Activated gamma-delta T cell treated with anti-CD3 and anti-CD28 coated beads, Interleukin-2, amount 50 U/mL, for 16 hours (primary cell): Measurements from ENCODE around the gene SLC28A1.

ENCODE experiments used
- DNase-seq: peaks from one replicate; pipeline ENCODE4 v3.0.0-alpha.2; 2020; ENCODE audit warnings: low read depth

Gene SLC28A1

GRCh38 chr15:84886211-84886983 lies 1.9 kb downstream of the SLC28A1 start:
- DNase-seq, result no peak

GRCh38 chr15:84886984-84887299 lies 2.5 kb downstream of the SLC28A1 start:
- DNase-seq, result no peak

- DNase-seq, result no peak
Measured at GRCh38 chr15:84887938-84888337, 3.5 kb downstream of the SLC28A1 start.

- DNase-seq, result no peak
Measured at GRCh38 chr15:84888639-84889038, 4.2 kb downstream of the SLC28A1 start.

GRCh38 chr15:84889313-84889990 lies 5.0 kb downstream of the SLC28A1 start:
- no peak for DNase-seq

GRCh38 chr15:84889991-84890669 lies 5.7 kb downstream of the SLC28A1 start:
- DNase-seq, result no peak

- DNase-seq, result no peak
Measured at GRCh38 chr15:84890670-84891162, 6.3 kb downstream of the SLC28A1 start.

GRCh38 chr15:84891339-84891738 lies 6.9 kb downstream of the SLC28A1 start:
- no peak for DNase-seq

GRCh38 chr15:84892786-84893307 lies 8.4 kb downstream of the SLC28A1 start:
- DNase-seq, result no peak

- DNase-seq, result no peak
Measured at GRCh38 chr15:84893607-84894006, 9.1 kb downstream of the SLC28A1 start.

GRCh38 chr15:84894736-84895425 lies 10.4 kb downstream of the SLC28A1 start:
- DNase-seq, result no peak

GRCh38 chr15:84898761-84899160 lies 14.3 kb downstream of the SLC28A1 start:
- no peak for DNase-seq

GRCh38 chr15:84899750-84900149 lies 15.3 kb downstream of the SLC28A1 start:
- DNase-seq, result no peak

GRCh38 chr15:84901540-84901939 lies 17.1 kb downstream of the SLC28A1 start:
- no peak for DNase-seq

GRCh38 chr15:84903751-84904150 lies 19.3 kb downstream of the SLC28A1 start:
- no peak for DNase-seq

GRCh38 chr15:84904419-84904818 lies 20.0 kb downstream of the SLC28A1 start:
- no peak for DNase-seq

- no peak for DNase-seq
Measured at GRCh38 chr15:84905016-84905916, 20.8 kb downstream of the SLC28A1 start.

- DNase-seq, result no peak
Measured at GRCh38 chr15:84907731-84908130, 23.3 kb downstream of the SLC28A1 start.

GRCh38 chr15:84908564-84908963 lies 24.1 kb downstream of the SLC28A1 start:
- DNase-seq, result no peak

GRCh38 chr15:84909029-84909428 lies 24.6 kb downstream of the SLC28A1 start:
- DNase-seq, result no peak

GRCh38 chr15:84909782-84910181 lies 25.3 kb downstream of the SLC28A1 start:
- DNase-seq, result no peak
